NCI-H2081 (cell line): ENCODE results near the gene AKT3.
"Not testable (repeated sequence)": the region's sequence is repeated elsewhere in the genome, so short reads cannot be mapped to it uniquely, and the experiment has no call there.

Source experiments
- DNase-seq, 2 experiments: peaks; one replicate each; lab custom pipeline; 2025; lab: John Stamatoyannopoulos, UW

AKT3 gene

DNA sequence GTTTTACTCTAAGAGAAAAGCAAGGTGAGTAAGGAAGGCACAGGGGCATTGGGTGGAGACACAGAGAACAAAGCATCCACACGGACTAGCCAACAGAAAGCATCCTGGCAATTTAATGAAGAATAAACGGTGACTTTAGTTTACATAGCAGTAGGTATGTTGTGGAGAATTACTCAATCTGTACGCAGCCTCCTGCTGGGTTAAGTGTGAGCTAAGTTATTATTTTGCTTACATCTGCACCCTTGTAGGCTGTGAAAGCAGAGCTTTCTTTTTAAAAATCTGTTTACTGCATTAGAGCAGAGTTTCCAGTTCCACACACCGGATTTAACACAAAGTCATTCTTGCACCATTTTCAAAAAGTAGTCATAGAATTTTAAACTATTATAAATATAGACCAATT is 144.5 kb downstream of the AKT3 start:
- DNase-seq = peak; percentile 83 to 96

DNA sequence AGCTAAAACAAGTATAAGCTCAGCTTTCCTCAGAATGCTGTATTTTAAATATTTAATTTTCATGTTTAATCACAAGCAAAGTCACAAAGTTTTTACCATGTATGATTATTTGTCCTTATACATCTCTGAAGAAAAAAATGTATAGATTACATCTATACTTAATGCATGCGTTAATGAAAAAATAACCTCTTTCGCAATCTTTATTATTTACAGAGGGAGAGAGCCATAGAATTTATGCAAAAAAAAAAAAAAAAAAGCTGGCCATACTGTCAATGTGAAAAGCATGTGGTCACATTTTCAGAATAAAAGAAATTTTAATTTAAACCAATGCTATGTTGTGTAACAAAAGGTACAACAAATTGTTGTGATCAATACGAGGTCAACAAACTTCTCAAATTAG is 148.2 kb downstream of the AKT3 start:
- DNase-seq = no peak

DNA sequence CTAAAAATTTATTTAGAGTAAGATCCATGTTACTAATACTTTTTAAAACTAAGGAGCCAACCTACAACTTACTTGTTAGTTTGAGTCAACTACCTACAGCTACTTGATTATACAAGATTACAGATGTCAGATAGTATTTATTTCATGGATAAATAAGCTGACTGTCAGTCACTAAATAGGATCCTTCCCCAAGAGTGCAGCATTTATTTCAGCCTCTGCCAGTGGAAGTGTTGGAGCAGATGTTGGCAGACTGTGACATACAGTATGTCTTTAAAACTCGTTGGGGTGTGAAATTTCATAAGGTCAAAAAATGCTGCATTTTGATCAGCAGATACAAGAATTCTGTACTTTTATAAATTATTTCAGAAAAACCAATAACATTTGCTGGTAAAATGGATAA is 156.2 kb downstream of the AKT3 start:
- DNase-seq = no peak

DNA sequence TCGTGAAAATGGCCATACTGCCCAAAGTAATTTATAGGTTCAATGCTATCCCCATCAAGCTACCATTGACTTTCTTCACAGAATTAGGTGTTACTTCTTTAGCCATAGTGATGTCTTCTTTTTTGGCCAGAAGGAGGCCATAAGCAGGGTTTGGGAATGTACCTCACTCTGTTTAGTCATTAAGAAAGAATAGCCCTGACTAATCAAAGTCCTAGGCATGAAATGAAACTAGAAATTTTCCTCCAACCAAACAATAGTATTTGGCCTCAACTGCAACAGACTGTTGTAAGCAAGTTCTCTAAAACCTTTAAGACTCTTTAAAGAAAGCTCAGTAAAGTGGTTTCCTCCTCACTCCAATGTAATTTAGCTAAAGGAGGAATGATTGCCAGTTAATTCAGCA is 163.9 kb downstream of the AKT3 start:
- DNase-seq = no peak

DNA sequence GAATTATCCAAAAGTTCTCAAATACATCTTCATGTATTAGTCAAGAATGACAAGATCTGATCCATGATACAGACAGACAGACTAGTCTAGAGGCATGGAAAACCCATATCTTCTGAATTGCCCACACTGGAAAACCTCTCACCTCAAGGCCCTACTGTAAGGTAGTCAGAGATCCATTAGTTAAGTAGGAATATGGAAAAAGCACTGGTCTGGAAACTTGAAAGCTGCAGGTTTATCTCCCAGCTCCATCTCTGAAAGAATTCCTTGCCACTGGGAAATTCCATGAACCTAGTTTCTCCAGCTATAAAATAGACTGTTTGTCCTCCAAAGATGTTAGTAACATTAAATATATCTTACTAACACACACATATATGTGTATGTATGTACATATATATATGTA is 169.2 kb downstream of the AKT3 start:
- DNase-seq = no peak

DNA sequence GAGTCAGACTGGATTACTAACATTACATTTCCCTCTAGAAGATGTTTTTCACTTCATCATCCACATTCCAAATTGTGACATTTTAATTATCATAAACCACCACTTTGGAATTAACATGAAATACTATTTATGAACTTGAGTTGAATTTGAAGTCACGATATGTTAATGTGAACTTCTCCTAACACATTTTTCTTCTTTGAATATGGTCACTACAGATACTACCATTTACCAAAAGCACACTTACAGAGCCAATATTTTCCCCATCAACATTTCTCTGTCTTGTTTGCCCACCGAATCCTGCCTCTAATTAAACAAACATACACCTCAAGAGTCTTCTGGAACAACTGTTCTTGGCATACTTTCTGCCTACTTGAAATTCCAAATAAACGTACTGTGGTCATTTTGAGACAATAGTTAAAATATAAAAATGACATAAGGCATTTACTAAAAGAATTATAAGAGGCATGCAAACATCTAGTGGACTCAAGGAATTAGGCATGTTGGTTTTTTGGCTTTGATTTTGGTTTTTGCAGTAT is 177.4 kb downstream of the AKT3 start:
- no peak for DNase-seq

DNA sequence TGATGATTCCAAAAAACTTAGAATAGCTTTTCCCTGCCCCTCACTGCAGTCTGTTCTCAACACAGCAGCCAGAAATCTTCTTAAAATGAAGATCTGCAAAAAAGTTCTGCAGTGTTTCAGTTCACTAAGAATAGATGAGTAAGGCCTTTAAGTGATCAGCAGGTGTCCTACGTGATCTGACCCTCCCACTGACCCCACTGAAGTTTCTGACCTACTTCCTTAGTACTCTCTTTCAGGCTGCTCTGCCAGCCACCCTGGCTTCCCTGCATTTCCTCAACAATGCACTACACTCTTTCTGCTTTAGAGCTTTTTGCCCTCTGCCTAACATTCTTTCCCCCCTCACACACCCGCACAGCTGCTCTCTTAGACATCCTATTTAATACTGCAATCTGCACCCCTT is 182.5 kb downstream of the AKT3 start:
- DNase-seq = no peak

DNA sequence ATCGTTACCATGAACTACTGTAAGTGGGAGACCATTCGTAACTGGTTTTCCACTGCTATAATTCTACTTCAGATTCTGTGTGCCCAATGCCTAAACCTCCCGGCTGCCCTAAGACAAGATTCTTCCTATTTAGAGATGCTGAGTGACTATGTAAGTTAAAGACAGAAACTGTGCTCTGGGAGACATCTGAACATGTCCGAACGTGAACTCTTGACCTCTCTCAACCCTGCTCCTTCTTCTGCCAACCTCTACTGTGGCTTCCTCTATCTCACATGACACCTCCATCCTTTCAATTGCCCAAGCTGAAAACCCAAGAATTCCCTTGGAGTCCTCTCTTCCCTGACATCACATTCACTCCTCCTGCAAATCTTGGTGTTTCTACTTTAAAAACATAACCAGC is 182.9 kb downstream of the AKT3 start:
- no peak for DNase-seq

DNA sequence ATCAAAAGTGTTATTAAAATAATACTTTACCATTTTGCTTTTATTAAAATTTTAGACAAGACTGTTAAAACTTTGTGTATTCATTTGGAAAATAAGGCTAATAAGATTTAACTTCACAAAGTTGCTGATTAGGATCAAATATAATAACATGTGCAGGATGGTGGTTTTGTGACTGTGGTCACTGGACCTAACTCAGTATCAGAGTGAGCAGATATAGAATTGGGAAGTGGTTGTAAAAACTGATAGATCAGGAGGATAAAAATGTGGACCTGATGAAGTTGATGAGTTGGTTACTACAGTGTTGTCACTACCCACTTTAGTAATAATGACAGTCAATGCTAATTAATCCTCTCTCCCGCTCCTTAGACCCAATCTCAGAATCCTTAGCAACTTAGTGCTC is 186.4 kb downstream of the AKT3 start:
- DNase-seq = no peak

DNA sequence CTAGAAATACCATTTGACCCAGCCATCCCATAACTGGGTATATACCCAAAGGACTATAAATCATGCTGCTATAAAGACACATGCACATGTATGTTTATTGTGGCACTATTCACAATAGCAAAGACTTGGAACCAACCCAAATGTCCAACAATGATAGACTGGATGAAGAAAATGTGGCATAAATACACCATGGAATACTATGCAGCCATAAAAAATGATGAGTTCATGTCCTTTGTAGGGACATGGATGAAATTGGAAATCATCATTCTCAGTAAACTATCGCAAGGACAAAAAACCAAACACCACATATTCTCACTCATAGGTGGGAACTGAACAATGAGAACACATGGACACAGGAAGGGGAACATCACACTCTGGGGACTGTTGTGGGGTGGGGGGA is 187.9 kb downstream of the AKT3 start:
- not testable (repeated sequence) for DNase-seq

DNA sequence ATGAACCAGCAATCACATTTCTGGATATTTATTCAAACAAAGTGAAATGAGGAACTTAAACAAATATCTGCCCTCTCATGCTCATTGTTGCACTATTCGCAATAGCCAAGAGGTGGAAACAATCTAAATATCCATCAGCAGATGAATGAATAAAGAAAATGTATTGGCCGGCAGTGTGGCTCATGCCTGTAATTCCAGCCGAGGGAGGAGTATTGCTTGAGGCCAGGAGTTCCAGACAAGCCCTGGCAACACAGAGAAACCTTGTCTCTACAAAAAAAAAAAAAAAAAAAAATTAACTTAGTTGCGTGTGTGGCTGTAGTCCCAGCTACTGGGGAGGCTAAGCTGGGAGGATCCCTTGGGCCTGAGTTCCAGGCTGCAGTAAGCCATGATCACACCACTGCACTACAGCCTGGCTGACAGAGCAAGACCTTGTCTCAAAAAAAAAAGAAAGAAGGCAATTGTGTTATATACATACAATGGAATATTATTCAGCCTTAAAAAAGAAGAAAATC is 191.4 kb downstream of the AKT3 start:
- no peak for DNase-seq

DNA sequence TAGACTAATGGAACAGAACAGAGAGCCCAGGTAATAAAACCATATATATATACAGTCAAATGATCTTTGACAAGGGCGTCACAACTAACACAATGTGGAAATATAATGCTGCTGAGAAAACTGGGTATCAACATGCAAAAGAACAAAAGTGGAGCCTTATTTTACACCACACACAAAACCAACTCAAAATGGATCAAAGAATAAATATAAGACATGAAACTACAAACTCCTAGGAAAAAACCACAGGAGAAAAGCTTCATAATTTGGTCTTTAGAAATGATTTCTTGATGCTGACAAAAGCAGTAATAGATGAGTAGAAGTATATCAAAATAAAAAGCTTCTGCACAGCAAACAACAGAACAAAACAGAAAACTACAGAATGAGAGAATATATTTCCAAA is 192.2 kb downstream of the AKT3 start:
- no peak for DNase-seq

DNA sequence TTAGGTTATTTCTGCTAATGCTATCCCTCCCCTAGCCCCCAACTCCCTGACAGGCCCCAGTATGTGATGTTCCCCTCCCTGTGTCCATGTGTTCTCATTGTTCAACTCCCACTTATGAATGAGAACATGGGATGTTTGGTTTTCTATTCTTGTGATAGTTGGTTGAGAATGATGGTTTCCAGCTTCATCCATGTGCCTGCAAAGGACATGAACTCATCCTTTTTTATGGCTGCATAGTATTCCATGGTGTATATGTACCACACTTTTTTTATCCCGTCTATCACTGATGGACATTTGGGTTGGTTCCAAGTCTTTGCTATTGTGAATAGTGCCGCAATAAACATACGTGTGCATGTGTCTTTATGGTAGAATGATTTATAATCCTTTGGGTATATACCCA is 200.5 kb downstream of the AKT3 start:
- not testable (repeated sequence) for DNase-seq

DNA sequence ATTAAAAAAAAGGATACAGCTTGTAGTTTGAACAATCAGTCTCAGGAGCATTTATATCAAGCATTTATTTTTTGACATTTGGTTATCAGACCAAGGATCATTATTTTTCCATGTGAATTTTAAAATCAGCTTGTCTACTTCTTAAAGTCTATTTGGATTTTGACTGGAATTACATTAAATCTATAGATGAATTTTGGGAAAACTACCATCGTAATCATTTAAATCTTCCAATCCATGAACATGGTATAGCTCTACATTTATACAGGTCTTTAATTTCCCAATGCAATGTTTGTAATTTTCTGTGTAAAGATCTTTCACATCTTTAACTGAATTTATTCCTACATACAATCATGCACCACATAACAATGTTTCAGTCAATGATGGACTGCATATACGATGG is 203.2 kb downstream of the AKT3 start:
- no peak for DNase-seq

DNA sequence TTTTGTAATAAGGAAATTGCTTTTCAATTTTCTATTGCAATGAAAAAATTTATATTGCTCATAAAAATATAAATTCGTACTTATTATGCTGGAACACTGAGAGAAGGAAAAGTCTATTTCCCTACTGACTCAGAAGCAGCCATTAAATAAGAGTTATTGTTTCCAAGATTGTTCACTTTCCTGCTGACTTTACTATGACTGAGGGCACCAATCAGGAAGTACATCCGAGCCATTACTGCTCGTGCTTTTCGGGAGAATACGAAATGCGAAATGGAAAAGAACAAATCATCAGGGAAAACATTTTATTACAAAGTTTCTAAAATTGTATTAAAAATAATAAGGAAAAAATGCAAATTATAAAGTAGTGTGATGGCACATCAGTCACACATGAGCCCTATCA is 204.8 kb downstream of the AKT3 start:
- DNase-seq = no peak

DNA sequence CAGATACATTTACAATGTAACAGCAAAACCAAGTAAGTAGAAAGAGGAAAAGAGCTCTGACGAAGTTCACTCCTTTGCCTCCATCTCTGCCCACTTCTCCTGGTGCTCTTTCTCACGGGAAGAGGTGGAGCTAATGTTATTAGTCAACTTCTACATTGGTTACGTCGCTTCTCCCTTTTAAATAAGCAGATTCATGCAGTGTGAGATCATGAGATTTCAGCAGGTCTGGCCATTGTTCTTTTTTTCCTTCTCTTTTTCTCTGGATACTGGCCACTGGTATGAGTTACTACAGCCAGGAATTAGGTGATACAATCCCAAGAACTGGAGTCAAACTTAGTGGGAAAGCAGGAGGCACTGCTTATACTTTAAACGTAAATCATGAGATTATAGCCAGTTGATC is 207.1 kb downstream of the AKT3 start:
- DNase-seq = no peak

DNA sequence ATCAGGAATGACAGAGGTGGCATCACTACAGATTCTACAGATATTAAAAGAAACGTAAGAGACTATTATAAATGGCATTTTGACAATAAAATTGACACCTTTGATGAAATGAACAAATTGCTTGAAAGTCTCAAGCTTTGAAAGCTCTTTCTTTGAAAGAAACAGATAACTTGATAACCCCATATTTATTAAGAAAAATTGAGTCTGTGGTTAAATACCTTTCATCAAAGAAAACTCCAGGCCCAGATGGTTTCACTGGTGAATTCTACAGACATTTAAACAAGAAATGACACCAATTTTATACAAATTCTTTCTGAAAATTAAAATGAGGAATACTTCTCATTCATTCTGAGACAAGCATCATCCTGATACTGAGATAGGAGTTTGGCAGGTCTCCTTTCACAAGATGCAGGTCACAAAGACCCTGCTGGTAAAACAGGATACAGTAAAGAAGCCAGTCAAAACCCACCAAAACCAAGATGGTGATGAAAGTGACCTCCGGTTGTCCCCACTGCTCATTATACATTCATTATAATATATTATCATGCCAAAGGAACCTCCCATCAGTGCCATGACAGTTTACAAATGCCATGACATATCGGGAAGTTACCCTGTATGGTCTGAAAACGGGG is 210.9 kb downstream of the AKT3 start:
- DNase-seq = no peak

DNA sequence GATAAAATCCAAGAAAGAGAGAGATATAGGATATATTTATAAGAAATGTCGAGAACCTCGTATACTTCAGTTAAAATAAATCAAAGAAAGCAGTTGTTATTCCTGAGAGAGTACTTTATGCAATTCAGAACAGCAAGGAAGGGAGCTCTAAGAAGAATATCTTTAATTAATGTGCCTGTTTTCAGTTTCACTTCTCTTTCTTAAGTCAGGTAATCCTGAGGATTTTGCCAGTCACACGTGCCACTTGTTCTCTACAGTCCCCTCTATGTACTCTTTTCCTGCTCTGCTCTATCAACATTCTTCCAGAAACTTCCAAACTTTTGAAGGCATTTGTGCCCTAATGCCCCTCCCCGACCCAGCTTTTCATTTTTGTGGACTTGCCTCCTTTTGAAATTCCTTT is 211.9 kb downstream of the AKT3 start:
- DNase-seq = no peak

DNA sequence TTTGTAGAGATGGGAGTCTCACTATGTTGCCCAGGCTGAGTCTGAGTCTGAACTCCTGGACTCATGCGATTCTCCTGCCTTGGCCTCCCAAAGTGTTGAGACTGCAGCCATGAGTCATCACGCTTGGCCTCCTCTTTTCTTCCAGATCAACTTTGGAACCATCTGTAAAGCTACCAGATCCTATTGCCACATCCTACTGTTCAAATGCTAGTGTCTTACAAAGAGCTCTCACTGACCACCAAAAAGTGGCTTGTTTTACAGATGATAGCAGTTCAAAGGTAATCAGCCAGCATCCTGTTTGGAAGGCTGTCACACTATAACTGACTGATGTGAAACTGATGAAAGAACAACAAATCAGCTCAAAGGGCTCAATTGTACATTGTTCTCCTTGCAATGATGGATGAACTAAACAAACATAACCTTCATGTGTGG is 221.6 kb downstream of the AKT3 start:
- no peak for DNase-seq

DNA sequence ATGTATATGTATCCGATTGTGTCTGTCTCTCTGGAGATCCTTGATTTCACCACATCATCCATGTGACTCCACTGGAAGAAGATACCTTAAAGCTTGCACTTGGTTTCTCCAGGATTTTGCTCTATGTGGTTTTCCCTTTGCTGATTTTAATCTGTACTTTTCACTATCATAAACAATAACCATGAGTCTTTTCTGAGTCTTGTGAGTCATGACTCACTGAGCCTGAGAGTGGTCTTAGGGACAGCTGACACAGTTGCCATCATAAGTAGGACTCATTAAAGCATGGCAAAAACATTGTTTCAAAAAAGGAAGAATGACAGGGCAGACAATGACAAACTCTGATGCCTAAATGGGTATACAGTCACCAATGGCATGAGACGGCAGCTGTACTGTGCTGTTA is 226.2 kb downstream of the AKT3 start:
- no peak for DNase-seq

DNA sequence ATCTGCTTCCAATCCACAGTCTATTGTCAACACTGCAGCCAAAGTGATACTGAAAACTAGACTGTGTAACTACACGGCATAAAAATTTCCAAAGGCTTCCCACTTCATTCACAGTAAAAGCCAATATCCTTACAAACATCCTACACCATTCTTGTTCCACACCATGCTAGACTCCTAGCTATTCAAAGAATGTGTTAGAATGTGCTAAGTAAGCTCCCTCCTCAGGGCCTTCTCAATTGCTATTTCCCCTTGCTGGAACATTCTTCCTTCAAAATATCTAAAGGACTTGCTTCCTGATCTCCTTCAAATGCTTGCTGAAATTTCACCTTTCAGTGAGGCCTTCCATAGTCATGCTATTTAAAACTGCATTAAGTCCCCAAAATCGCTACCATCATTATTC is 228.1 kb downstream of the AKT3 start:
- no peak for DNase-seq

DNA sequence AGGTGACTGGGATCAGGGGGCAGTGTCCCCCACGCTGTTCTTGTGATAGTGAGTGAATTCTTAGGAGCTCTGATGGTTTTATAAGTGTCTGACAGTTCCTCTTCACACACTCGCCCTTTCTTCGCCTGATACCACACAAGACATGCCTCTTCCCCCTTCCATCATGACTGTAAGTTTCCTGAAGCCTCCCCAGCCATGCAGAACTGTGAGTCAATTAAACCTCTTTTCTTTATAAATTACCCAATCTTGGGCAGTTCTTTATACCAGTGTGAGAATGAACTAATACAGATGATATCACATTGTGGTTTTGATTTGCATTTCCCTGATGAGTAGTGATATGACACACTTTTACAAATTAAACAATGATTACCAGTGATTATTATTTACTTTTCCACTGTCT is 229.9 kb downstream of the AKT3 start:
- no peak for DNase-seq

DNA sequence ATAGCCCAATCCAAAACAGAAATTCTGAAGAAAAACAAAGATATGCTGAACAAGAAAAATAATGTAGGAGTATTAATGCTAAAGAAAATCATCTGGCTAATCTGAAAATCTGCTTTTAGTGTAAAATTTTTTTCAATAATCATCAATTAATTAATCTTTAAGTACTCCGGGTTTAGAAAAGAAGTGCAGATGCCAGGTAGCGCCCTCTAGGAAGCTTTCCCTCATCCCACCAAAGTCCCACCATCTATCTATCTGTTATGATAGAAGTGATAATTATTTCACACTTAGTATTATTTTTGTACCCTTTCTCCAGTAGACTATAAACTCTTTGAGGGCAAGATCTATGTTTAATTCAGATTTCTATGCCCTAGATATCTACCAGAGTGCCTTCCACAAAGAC is 240.3 kb downstream of the AKT3 start:
- no peak for DNase-seq

DNA sequence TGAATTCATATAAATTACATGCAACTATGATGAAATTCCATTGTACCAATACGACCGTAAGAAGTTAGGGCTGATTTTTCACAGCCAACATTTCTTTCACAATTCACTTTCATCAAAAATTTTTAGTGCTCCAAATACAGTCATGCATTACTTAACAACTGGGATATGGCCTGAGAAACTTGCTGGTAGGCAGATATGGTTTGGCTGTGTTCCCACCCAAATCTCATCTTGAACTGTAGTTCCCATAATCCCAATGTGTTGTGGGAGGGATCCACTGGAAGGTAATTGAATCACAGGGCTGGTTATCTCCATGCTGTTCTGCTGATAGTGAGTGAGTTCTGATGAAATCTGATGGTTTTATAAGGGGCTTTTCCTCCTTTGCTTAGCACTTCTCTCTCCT is 244.4 kb downstream of the AKT3 start:
- no peak for DNase-seq
